RCC 7860 (cell line): ENCODE measurements around the gene FILIP1L.

Experiments used
- DNase-seq: peaks from one replicate; pipeline ENCODE4 v3.0.0-alpha.2; 2015; ENCODE audit warnings: low spot score
- FAIRE-seq: peaks from 2 replicates; lab custom pipeline; 2012; peaks lifted over from hg19 to GRCh38; lab: Jason Lieb, UNC

FILIP1L gene

DNA sequence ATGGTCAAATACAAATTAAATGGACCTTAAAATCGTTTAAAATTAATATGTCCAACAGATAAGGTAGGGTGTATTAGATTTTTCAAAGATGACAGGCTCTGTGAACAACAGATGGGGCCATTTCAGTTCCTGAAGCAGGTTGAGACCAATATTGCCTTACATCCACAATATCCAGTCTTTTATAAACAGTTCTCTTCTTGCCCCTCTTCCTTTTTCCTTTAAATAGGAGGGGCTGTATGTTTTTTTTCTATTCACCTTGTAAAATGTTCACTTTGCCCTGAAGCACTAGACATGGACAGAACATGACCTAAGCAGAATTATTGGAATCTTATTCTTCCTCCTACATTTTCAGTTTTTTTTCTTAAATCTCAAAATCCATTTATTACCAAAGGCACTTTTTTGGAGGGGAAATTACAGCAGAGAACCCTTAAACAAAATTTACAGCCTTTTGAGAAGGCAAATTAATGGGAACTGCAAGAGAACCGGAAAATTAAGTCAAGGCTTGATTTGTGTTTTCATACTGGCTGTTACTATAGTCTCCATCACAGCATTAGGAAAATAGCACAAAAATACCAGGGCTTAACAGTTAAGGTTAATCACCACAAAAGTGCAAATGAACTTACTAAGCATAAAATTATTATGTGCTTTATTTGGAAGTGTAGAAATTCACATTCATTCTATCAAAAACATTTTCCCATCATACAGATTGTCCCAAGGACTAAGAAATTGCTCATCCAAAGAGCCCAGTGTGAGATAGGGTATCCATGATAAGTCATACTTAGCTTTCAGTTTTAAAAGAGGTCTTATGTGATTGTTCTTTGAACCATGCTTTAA is 240.8 kb downstream of the FILIP1L start:
- FAIRE-seq: peak; percentile 79
- peak; percentile 12 for DNase-seq

DNA sequence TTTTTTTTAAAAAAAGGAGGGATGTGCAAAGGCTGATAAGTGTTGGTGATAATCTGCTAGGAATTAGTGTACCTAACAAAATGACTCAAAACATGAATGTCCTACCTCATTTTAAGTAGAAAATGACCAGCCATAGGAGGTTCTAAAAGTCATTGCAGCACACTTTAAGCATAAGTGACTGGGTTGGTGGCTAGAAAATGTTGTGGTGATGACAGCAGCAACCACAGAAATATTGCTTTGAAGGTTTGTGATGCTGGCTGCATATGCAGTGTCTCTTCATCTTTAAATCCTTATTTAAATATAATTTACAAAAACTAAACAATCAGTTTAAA is 241.4 kb downstream of the FILIP1L start:
- DNase-seq: peak; percentile 29
- peak; percentile 49 for FAIRE-seq

DNA sequence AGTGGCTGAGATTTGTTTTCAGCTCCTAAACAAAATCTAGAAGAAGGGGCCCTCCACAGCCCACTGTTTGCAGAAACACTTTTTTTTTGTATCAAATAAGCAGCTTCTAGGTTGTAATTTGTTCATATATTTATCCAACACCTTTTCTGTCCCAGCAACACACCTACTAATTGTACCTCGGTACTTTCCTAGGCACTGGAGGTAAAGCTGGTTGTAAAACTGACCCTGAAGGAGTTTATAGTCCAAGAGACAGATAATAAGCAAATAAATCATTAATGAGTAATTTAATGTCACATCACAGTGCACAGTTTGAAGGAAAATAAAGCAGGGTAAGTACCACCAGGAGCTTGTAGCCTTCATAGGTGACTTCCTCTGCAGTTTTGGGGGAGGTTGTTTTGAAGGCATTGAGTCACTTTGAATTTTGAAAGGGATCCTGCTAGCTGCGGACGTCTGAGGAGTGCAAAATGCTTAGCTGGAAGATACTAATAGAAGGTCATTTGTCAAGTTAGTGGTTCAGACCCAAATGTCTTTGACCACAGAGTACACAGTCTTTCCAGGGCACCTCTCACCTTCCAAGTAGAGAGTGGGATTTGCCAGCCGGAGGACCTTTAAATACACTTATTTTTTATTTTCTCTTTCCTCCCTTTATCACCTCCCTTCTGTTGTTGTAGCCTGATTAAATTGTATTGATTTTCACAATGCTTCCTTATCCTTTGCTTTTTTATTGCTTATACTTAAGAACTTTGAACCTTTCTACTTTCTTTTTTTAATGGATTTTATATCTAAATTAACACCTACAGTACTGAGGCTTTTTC is 242.9 kb downstream of the FILIP1L start:
- DNase-seq (peak; percentile 28), FAIRE-seq (peak; percentile 27)

DNA sequence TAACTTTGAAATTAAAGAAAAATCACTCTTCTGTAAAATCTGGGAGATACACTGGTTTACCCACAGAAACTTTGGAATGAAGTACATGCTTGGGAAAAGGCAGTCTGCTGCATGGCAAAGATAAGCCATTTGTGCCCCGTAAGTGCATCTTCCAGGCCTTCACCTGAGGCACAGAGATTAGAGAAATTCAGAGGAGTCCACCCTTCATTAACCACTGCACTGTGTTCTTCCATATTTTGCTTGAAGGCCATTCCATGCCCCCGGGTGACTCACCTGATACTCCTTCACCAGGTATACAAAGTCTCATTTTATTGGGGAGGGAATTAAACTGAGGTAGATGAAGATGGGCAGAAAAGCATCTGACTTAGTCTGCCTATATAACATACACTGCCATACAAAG is 243.6 kb downstream of the FILIP1L start:
- no peak for FAIRE-seq
- DNase-seq: no peak

DNA sequence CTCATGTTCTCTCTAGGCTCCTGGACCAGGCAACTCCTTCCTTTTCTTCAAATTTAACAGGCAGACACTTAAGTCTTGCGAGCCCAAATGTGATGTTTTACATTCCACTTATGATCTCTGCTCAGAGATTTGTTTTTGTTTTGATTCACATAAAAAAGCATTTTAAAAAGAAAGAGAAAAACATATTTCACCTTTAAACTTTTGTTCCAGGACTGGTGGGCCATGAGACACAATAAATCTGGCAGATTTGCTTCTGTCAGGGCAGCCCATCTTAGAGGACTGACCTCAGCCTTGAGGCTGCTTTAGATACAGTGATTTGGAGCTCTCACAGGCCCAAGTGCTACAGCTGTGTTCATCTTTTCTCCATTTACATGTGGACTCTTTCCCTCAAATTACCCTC is 244.7 kb downstream of the FILIP1L start:
- DNase-seq (no peak), FAIRE-seq (no peak)

DNA sequence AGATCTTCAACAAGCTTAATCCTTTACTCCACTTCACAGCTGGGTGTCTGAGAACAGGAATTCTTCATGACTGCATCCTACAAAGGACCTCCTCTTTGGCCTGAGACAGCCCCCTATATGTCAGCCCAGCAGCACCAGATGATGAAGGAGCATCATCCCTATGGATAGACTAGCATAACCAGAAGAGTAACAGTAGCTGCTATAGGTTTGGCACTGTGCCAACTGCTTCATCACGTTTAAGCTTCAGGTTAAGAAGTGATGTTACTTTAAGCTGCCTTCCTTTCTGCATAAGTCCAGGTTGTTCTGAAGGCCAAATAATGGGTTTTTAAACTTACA is 246.0 kb downstream of the FILIP1L start:
- DNase-seq (peak; percentile 35), FAIRE-seq (no peak)

DNA sequence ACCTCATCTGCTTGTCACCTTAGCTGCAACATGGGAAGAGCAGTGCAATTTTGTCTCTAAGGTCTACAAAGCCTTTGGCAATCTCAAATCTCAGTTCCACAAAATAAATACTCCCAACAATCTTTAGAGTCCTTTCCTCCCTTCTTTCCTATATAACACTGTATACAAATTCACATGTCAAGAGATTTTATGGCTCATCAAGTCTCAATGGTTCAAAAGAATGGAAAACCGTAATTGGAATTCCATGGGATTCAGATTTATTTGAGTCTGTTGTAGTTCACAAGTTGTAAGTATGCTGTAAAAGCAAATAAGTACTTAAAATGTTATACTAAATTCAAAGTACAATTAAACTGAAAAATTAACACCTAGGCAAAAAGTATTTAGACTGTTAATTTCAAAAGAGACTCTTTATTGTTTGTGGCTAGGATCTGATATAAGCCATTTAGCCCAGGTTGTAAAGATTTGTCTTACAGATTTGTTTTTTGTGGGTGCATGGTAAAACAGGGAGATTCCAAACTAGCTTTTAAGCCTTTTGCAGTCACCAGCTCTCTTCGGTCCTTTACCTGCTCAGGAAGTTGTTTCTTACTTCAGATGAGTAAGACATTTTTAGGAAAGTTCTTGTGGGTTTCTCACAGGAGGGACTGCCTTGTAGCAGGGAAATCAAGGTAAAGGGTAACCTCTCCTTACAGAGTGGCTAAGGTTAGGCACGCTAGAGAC is 246.5 kb downstream of the FILIP1L start:
- no peak for FAIRE-seq
- no peak for DNase-seq

DNA sequence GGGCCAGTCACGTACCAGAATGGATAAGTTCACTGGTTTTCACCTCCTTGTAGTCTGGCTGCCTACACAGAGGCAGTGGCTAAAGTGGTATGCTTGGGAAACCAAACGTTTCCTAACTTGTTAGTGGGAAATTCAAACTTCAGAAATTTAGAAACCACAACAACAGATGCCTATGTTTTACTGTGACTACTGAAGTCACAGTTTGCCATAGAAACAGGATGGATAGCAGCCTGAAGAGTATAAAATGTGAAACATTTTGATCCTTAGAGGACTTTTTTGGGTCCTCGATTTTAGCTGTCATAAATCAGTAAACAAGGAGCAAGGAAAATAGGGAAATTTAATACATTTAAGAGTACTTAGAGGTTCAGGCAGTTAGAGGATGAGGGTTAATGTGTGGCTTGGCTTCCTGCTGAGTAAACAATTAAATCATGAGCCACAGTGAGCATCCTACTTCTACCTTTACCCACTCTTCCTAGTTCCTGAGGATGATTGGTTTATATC is 248.0 kb downstream of the FILIP1L start:
- DNase-seq (peak; percentile 80), FAIRE-seq (peak; percentile 94)

DNA sequence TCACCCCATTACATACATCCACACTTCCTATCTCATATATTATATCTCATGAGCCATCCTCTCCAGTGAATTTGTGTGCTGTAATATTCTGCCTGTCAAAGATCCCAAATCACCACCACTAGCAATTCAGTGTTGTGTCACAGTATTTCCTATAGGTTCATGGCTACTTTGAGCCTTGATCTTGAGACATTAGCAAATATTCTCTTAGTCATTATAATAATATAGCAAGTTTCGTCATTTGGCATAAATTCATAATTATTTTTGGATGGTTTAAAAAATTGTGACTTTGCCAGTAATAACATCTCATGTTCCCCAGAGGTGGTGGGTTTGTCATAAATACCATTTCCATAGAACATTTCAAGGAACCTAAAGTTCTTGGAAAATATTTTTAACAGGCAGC is 249.0 kb downstream of the FILIP1L start:
- no peak for FAIRE-seq

DNA sequence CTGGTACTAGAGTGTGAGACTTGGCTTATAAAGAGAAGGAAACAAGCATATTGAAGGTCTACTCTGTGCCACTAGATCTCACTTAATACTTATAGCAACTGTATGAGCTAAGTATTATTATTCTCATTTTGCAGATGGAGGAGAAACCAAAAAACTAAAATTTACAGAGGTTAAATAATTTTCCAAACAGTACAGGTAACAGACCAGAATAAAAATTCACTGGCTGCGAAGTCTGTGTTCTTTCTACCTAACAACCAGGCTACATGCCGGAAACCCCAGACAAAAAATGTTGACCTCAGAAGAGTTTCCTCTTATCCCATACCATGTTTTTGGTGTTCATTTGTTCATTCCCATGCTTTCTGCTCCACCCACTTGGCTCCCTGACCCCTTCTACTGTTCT is 250.0 kb downstream of the FILIP1L start:
- FAIRE-seq (no peak), DNase-seq (no peak)

More for the DNA sequence above, 249.0 kb downstream of the FILIP1L start:
- no peak for DNase-seq

DNA sequence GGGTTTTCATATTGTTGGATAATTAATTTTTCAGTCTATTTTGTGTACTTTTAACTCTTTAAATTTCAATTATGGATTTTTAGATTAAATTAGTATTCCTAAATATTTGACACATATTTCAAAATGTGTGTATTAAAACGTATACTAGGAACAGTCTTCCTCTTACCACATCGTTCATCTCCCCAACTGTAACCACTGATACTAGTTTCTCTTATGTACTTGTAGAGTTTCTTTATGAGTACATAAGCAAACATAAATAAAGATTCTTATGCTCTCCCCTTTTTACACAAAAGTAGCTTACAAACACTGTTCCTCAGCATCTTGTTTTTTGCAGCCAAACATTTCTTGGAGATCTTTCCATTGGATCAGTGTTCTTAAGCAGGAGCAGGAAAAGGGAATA is 250.7 kb downstream of the FILIP1L start:
- DNase-seq (no peak), FAIRE-seq (no peak)

DNA sequence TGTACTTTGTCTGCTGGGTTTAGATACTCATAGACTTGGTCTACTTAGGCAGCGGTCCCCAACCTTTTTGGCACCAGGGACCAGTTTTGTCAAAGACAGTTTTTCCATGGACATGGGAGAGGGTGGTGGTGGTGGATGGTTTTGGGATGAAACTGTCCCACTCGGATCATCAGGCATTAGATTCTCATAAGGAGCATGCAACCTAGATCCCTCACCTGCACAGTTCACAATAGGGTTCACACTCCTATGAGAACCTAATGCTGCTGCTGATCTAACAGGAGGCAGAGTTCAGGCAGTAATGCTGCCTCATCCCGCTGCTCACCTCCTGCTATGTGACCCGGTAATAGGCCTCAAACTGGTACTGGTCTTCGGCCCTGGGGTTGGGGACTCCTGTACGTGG is 251.3 kb downstream of the FILIP1L start:
- DNase-seq: no peak
- FAIRE-seq: no peak

DNA sequence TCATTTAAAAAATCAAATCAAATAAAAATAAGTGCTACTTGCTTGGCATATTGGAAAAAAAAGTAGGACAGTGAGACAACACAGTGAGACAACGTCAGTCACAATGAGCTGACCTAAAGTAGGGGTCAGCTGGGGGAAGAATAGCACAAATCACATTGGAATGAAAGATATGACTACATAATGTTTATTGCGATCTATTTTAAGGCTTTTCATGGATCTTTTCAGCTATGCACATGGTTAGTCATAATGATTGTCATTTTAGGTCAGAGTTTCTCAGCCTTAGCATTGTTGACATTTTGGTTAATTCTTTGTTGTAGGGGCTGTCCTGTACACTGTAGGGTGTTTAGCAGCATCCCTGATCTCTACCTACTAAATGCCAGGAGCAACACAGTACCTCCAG is 252.1 kb downstream of the FILIP1L start:
- DNase-seq (peak; percentile 91), FAIRE-seq (peak; percentile 84)

DNA sequence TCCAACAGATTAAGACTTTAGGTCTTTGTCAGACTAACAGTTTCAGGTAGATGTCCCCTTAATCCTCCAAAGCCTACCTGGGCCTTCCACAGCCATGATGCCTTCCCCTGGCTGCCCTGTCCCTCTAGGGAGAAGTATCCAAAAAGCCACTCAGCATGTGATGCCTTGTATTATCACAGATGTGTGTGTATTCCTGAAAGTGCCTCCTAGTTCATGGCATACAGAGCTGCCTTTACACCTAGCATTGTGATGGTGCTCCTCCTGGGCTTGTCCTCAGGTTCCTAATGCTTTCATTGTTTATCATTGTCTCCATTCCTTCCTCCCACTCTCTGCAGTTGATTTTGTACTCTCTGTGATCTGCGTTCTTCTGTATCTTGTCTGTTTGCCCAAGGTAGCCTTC is 253.1 kb downstream of the FILIP1L start:
- FAIRE-seq (no peak), DNase-seq (no peak)

DNA sequence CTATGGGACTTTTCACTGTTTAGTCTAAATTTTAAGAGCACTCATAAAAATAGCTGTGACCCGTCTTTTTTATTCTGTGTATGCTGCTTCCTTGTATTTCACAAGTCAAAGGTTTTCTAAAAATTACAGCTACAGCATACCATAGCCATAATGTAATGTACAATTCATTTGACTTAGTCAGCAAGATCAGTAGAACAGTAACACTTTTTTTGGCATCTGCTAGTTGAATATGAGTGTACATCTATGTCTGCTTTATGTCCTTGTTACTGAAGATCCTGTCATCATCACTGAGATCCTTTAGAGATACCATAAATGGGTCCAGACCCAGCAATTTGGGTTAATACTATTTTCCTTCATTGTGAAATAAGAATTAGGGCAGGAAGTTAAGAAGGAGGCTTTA is 254.5 kb downstream of the FILIP1L start:
- DNase-seq (peak; percentile 96), FAIRE-seq (peak; percentile 94)

DNA sequence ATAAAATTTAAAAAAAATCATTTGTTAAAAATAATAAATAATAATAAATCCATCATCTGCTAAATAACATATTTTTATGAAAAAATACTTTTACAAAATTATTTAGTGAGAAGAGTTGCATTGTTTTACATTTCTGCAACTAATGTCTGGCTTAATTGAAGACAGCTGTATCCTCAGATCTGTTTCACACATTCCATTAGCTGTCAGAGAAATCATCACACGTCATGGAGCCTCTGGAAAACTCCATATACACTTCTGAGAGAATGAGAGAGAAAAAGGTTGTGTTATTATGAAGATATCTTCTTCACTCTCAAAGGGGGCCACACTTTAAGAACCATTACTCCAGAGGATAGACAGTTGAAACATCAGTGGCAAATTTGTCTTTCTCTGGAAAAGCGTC is 255.8 kb downstream of the FILIP1L start:
- DNase-seq (no peak), FAIRE-seq (no peak)

DNA sequence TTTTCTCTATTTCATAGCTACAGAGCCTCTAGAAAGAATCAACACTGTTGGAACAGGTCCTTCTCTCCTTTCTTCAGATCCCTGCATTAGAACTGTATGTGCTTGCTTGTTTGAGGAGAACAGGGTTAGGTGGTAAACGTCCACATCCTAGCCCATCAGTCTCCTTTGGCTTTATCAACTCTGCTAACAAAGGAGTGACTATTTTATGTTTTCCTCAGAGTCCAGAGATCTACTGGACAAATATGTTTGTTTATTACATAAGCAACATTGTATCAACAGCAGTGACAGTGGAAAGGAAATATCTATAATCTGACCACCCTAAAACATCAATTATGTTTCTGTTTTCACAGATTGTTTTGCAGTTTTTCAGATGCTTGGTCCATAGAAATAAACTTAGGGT is 257.0 kb downstream of the FILIP1L start:
- FAIRE-seq (no peak), DNase-seq (no peak)

DNA sequence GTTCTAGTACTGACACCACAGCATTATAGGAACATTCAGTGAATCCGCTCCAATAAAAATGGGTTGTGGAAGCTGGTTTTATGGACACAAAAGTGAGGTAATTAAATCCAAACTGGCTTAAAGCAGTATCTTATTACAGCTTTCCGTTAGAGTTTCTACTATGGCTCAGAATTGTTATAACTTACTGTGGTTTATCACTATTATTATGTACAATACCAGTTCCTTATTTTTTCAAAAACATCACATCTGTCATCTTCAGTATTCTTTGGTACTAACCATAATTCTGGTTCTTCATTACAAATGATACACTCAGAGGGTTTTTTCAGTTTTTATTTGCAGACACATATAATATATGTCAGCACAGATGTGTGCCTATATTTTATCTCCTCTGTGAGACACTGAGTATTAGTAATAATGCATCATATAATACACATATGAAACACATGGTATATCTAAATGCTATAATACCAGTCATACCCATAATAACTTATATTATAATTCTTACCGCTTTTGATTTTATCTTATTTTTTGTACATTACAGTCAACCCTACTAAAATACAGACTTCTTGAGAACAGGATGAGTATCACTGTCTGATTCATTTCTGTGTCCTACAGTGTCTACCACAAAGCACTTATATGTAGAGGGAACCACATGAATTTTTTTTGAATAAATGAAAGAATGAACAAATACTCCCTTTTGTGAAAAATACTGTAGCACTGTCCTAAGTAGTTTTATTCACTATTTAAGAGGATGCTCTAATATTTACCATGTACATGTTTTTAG is 257.7 kb downstream of the FILIP1L start:
- DNase-seq (no peak), FAIRE-seq (peak; percentile 37)

DNA sequence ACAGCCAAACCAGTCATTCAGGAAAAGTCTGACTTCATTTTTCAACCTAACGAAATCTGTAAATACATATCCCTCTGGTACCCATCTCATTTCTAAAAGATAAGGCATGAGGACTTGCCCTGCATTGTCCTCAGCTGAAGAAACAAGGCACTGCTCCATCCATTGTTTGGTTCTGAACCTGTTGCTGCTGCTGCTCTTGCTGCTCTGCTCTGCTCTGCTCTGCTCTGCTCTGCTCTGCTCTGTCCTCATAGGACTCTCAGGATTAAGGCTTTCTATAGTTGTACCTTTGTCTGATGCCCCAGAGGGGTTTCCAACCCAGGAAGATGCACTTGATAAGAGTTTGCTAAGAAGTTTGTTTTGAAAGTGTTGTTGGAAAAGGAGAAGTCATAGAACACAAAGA is 258.4 kb downstream of the FILIP1L start:
- FAIRE-seq (no peak), DNase-seq (no peak)

DNA sequence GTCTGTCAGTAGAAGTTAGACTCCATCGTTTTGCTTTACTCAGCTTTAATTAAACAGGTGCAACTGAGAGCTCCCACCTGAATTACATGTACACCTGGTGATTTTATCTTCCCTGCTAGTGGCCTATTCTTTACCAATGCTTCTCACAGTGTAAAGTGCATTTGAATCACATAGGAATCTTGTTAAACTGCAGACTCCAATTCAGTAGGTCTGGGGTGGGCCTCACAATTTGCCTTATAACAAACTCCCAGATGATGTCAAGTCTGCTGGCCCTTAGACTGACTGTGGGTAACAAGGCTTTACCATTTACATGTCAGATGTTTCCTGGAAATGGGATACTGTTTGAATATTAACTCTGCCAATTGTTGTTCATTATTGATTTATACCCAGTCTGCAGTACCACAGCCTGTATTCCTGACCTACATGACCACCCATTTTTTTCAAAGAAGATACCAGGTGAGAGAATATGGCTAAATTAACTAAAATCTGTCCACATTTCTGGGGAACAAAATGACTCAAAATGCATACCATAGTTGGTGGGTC is 259.5 kb downstream of the FILIP1L start:
- FAIRE-seq (no peak), DNase-seq (no peak)
